IPS-18c (cell line): ENCODE data around the gene KCNMA1.
"Not testable (repeated sequence)": the region's sequence is repeated elsewhere in the genome, so short reads cannot be mapped to it uniquely, and the experiment has no call there.

ENCODE experiments used
- H3K4me3 ChIP-seq: 2 replicates; pipeline ENCODE4 v1.7.0; 2013; ENCODE audit warnings: low read depth, mild to moderate bottlenecking, low read length, moderate library complexity; ENCODE audit not compliant: insufficient read depth
- H3K9me3 ChIP-seq: one replicate; pipeline ENCODE4 v1.6.1; 2013; ENCODE audit warnings: mild to moderate bottlenecking, low read length, moderate library complexity; ENCODE audit not compliant: control insufficient read depth, insufficient read depth

The KCNMA1 gene

GRCh38 chr10:77581738-77582137 lies 55.9 kb downstream of the KCNMA1 start:
- Histone ChIP-seq H3K9me3 (no peaks in the 10 kb centered on the region), H3K4me3 (no peak overlapping the region)

- H3K9me3 ChIP-seq: no peaks in the 10 kb centered on the region
- H3K4me3 ChIP-seq: no peak overlapping the region
Observed at GRCh38 chr10:77580482-77580881, 57.1 kb downstream of the KCNMA1 start.

- no peaks in the 10 kb centered on the region for H3K9me3 ChIP-seq
- H3K4me3 ChIP-seq: no peak overlapping the region
Observed at GRCh38 chr10:77578583-77579227, 58.9 kb downstream of the KCNMA1 start.

- Histone ChIP-seq H3K9me3 (no peaks in the 10 kb centered on the region), H3K4me3 (no peak overlapping the region)
Observed at GRCh38 chr10:77577666-77578229, 59.9 kb downstream of the KCNMA1 start.

DNA sequence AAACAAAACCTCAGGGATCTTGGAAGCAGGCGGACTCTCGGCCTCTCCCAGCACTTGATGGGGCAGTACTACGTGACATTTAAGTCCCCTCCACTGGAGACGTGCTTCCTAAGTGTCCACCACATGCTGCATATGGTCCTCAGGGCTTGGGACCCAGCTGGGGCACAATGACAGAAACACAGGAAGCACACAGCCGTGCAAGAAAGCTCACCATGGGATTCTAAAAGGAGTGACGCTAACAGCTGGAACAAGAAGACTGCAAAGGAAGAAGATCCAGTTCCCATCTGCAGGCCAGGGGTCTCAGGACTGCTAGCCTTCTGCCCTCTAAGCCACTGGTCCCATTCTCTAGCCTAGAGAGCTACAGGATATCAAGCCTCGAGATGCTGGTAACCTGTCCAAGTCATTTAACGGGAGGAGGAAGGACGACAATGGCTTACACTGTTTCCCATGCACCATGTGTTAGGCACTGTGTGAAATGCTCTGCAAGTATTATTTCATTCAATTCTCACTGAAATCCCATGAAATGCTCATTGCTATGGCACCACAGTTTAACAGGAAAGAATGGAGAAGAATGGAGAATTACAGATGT lies 61.1 kb downstream of the KCNMA1 start:
- Histone ChIP-seq H3K4me3 (no peak overlapping the region), H3K9me3 (no peaks in the 10 kb centered on the region)

- Histone ChIP-seq H3K4me3 (no peak overlapping the region), H3K9me3 (no peaks in the 10 kb centered on the region)
Observed at GRCh38 chr10:77576007-77576367, 61.6 kb downstream of the KCNMA1 start.

- H3K9me3 ChIP-seq: no peaks in the 10 kb centered on the region
- H3K4me3 ChIP-seq: no peak overlapping the region
Observed at GRCh38 chr10:77575271-77576006, 62.2 kb downstream of the KCNMA1 start.

DNA sequence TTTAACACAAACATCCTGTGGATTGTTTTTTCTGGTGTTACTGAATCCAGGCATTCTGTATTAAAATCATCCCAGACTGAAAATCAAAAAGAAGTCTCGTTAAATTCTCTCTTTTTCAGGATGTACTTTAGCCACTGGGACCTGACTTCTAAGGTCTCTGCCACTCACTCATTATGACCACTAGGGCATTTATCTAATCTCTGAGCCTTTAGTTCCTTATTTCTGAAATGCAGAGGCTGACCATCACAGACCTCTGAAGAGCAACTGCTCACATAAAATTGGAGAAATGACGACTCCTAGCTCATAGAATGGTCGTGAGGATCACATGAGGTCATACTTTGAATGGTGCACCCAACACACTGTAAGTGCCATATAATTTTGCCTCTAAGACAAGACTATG lies 63.2 kb downstream of the KCNMA1 start:
- Histone ChIP-seq H3K9me3 (no peaks in the 10 kb centered on the region), H3K4me3 (no peak overlapping the region)

DNA sequence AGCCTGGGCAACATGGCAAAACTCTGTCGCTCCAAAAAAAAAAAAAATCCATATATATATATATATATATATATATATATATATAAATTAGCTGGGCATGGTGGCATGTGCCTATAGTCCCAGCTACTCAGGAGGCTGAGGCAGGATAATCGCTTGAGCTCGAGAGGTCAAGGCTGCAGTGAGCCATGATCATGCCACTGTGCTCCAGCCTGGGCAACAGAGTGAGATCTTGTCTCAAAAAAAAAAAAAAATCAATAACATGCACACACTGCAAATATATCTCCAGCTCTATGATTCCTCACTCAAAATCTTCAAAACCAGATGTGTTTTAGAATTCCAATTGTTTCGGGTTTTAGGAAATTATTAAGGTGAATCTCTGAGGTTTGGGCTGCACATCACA lies 65.1 kb downstream of the KCNMA1 start:
- not testable (repeated sequence) for H3K9me3 ChIP-seq, H3K4me3 ChIP-seq

- no peaks in the 10 kb centered on the region for H3K9me3 ChIP-seq
- no peak overlapping the region for H3K4me3 ChIP-seq
Observed at GRCh38 chr10:77571490-77571889, 66.1 kb downstream of the KCNMA1 start.

DNA sequence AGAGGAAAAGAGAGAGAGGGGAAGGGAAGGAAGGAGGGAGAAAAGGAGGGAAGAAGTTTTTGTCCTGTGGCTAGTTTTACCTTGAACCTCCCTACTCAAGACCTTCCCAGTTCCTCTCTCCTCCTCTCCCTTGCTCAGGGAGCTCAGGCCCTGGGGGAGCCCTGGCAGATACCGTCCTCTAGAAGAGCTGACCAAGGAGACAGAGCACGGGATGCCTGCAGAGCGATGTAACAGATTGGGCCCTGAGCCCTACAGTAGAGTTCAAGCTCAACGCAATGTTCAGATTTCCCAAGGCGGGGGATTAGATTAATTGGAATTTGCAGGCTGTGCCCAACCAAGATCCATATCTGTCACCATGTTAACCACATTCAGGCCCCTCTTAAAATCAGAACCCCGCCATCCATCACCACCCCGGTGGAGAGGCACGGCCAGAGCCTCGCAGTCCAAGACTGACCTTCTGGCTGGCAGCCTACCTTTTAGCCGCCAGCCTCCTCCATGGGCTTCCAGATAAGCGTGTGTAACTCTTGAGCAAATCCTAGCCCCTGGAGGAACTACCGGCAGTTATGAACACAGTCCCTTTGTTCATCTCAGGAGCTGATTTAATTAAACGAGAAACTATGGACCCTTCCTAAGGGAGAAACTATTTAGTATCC lies 70.6 kb downstream of the KCNMA1 start:
- Histone ChIP-seq H3K4me3 (no peak overlapping the region), H3K9me3 (no peaks in the 10 kb centered on the region)

DNA sequence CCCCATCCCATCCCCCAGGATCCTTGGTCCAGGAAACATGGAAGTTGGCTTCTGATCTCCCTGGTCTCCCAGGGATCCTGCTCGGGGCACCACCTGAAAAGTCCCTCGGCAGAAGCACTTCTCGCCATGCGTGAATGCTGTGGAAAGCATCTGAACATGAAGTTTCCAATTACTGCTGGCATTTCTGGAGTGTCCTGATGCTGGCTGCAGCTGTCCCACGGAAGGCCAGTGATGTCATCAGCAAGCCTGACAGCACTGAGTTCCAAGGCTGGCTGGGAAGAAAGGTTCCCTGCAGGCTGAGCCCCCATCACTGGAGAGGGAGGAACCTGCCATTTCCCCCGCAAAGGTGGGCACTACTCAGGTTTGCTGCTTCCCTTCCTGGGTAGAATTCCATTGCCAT lies 71.4 kb downstream of the KCNMA1 start:
- no peaks in the 10 kb centered on the region for H3K9me3 ChIP-seq
- no peak overlapping the region; the same call in 1 of the 2 replicates for H3K4me3 ChIP-seq

- Histone ChIP-seq H3K4me3 (no peak overlapping the region), H3K9me3 (no peaks in the 10 kb centered on the region)
Observed at GRCh38 chr10:77565590-77566023, 72.0 kb downstream of the KCNMA1 start.

GRCh38 chr10:77564731-77565589 lies 72.6 kb downstream of the KCNMA1 start:
- H3K4me3 ChIP-seq: no peak overlapping the region

DNA sequence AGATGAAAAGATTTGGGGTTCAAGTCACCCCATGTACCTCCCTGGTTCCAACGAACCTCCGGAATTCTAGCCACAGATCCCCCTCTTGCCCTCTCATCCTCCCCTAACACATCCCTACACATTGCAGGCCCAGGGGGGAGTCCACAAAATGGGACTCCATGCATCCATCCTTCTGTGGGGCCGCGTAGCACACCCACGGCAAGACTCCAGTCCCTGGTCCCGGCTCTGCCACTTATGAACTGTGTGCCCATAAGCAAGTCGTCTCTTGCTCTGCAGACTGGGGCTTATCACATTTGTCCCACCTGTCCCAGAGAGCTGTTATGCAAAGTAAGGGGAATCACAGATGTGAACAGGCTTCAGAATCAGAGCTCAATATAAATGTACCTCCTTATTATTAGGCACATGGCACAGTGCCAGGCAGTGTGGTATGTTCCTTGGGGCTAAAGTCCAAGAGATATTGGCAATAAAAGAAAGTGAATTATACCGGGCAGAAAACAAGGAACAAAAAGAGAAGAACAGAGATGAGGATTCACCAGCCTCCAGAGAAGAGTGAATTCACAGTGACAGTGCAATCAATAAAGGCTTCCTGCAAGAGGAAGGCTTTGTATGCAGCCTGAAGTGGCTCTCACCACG lies 73.9 kb downstream of the KCNMA1 start:
- no peaks in the 10 kb centered on the region for H3K9me3 ChIP-seq
- no peak overlapping the region for H3K4me3 ChIP-seq

More at GRCh38 chr10:77564731-77565589, 72.6 kb downstream of the KCNMA1 start:
- no peaks in the 10 kb centered on the region for H3K9me3 ChIP-seq

GRCh38 chr10:77562742-77563141 lies 74.9 kb downstream of the KCNMA1 start:
- H3K9me3 ChIP-seq: no peaks in the 10 kb centered on the region
- no peak overlapping the region for H3K4me3 ChIP-seq
